Measurements from ENCODE around the gene MAN2B2. TPM values are rescaled to one million over a fixed set of nuclear protein-coding genes. Genes with fewer than 3 reads are reported as not detected.

The MAN2B2 gene
- total RNA-seq, 1 experiment from 2014 or later: 8.5 TPM

GRCh38 chr4:6592804-6593563 lies 18.0 kb downstream of the MAN2B2 start:
- no peak for DNase-seq
- H3K36me3 ChIP-seq (ENCODE audit: low read depth, low read length): no peaks in the 10 kb centered on the region
- H3K27ac ChIP-seq (ENCODE audit: low read length): no peak overlapping the region
- no peak overlapping the region for H3K4me2 ChIP-seq (ENCODE audit: low read length)
- H3K4me1 ChIP-seq (ENCODE audit: insufficient read depth, low read length): no peaks in the 10 kb centered on the region
- no peaks in the 10 kb centered on the region for H3K79me2 ChIP-seq (ENCODE audit: low read length)
- H3K27me3 ChIP-seq (ENCODE audit: low read length): no peaks in the 10 kb centered on the region
- CTCF ChIA-PET: no interaction called here
- H2AFZ ChIP-seq (ENCODE audit: low read length): no peak overlapping the region
- no peak overlapping the region for H3K4me3 ChIP-seq (ENCODE audit: low read length)
- intact Hi-C loops (cut with micrococcal nuclease): no loop called here
- BruUV-seq (replicated peaks): no TSS peak
- no peaks in the 10 kb centered on the region for H3F3A ChIP-seq (ENCODE audit: low read length, unreplicated experiment)
- no peak for ATAC-seq
- H4K20me1 ChIP-seq (ENCODE audit: low read length): no peaks in the 10 kb centered on the region
- POLR2A ChIA-PET (ENCODE audit: unreplicated experiment): no interaction called here
- H3K9me2 ChIP-seq (replicated peaks; ENCODE audit: low read length): no peaks in the 10 kb centered on the region
- no peaks in the 10 kb centered on the region for H3K9me3 ChIP-seq (ENCODE audit: low read length)
- no peak for TF ChIP-seq CTCF (conservative IDR thresholded peaks at IDR 0.05; ENCODE audit: low read depth, low read length)
- no peak for TF ChIP-seq EZH2phosphoT487 (IDR thresholded peaks at IDR 0.05; ENCODE audit: borderline replicate concordance, low read length)
- TF ChIP-seq EZH2 (IDR thresholded peaks at IDR 0.05; ENCODE audit: low read length, unreplicated experiment): no peak
- no peak overlapping the region for H3K9ac ChIP-seq (ENCODE audit: low read length)

- no peaks in the 10 kb centered on the region for H3K9me2 ChIP-seq (replicated peaks; ENCODE audit: low read length)
- H3K79me2 ChIP-seq (ENCODE audit: low read length): no peaks in the 10 kb centered on the region
- no peak overlapping the region for H3K4me3 ChIP-seq (ENCODE audit: low read length)
- ATAC-seq: no peak
- H3K4me2 ChIP-seq (ENCODE audit: low read length): no peak overlapping the region
- TF ChIP-seq CTCF (conservative IDR thresholded peaks at IDR 0.05; ENCODE audit: low read depth, low read length) (no peak), EZH2 (IDR thresholded peaks at IDR 0.05; ENCODE audit: low read length, unreplicated experiment) (no peak), EZH2phosphoT487 (IDR thresholded peaks at IDR 0.05; ENCODE audit: borderline replicate concordance, low read length) (no peak)
- no TSS peak for BruUV-seq (replicated peaks)
- no peaks in the 10 kb centered on the region for H3K27me3 ChIP-seq (ENCODE audit: low read length)
- DNase-seq: no peak
- H3K9ac ChIP-seq (ENCODE audit: low read length): no peak overlapping the region
- H3F3A ChIP-seq (ENCODE audit: low read length, unreplicated experiment): no peaks in the 10 kb centered on the region
- CTCF ChIA-PET: no interaction called here
- H3K4me1 ChIP-seq (ENCODE audit: insufficient read depth, low read length): no peaks in the 10 kb centered on the region
- no peaks in the 10 kb centered on the region for H4K20me1 ChIP-seq (ENCODE audit: low read length)
- no peaks in the 10 kb centered on the region for H3K9me3 ChIP-seq (ENCODE audit: low read length)
- intact Hi-C loops (cut with micrococcal nuclease): no loop called here
- no peaks in the 10 kb centered on the region for H3K36me3 ChIP-seq (ENCODE audit: low read depth, low read length)
- POLR2A ChIA-PET (ENCODE audit: unreplicated experiment): no interaction called here
- no peak overlapping the region for H3K27ac ChIP-seq (ENCODE audit: low read length)
- H2AFZ ChIP-seq (ENCODE audit: low read length): no peak overlapping the region
These were observed 19.4 kb downstream of the MAN2B2 start for GRCh38 chr4:6594341-6594740.

- BruUV-seq (replicated peaks): no TSS peak
- peak; percentile 25 for DNase-seq
- Histone ChIP-seq H3K4me3 (ENCODE audit: low read length) (no peak overlapping the region), H3K27ac (ENCODE audit: low read length) (no peak overlapping the region), H2AFZ (ENCODE audit: low read length) (no peak overlapping the region), H3F3A (ENCODE audit: low read length, unreplicated experiment) (no peaks in the 10 kb centered on the region), H3K79me2 (ENCODE audit: low read length) (no peaks in the 10 kb centered on the region), H4K20me1 (ENCODE audit: low read length) (no peaks in the 10 kb centered on the region), H3K4me2 (ENCODE audit: low read length) (no peak overlapping the region), H3K4me1 (ENCODE audit: insufficient read depth, low read length) (no peaks in the 10 kb centered on the region), H3K9ac (ENCODE audit: low read length) (no peak overlapping the region), H3K9me3 (ENCODE audit: low read length) (no peaks in the 10 kb centered on the region), H3K36me3 (ENCODE audit: low read depth, low read length) (no peaks in the 10 kb centered on the region), H3K9me2 (replicated peaks; ENCODE audit: low read length) (no peaks in the 10 kb centered on the region), H3K27me3 (ENCODE audit: low read length) (no peaks in the 10 kb centered on the region)
- intact Hi-C loops (cut with micrococcal nuclease): no loop called here
- TF ChIP-seq EZH2 (IDR thresholded peaks at IDR 0.05; ENCODE audit: low read length, unreplicated experiment): no peak
- no peak for TF ChIP-seq CTCF (conservative IDR thresholded peaks at IDR 0.05; ENCODE audit: low read depth, low read length)
- no peak for TF ChIP-seq EZH2phosphoT487 (IDR thresholded peaks at IDR 0.05; ENCODE audit: borderline replicate concordance, low read length)
- POLR2A ChIA-PET (ENCODE audit: unreplicated experiment): no interaction called here
- peak; percentile 43; the same call in 1 of the 2 replicates for ATAC-seq
- CTCF ChIA-PET: no interaction called here
These were observed 19.9 kb downstream of the MAN2B2 start for GRCh38 chr4:6594826-6595355.
